Measurements from ENCODE around the gene ARPC5L. TPM values are rescaled to one million over a fixed set of nuclear protein-coding genes. Genes with fewer than 3 reads are reported as not detected.

ARPC5L gene
- total RNA-seq, 1 experiment from 2014 or later: 50.0 TPM

DNA sequence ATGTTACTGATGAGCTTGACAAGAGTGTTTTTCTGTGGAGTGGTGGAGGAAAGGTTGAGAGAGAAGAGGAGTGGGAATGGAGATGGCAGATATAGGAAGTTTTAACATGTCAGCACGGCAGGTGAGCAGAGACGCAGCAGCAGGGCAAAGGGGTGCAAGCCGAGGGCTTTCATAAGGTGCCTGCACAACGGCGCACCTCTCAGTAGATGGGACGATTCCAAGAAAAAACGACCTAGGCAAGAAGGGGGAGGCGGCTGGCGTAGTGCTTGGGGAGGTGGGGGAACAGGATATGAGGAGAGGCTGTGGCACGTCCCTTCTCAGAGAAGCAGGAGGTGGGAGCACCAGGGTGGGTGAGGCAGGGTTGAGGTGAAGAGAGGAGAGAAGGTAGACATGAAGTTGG lies 24.5 kb downstream of the ARPC5L start:
- ChIA-PET RAD21 (ENCODE audit: low non-redundant PET in 1 of 2, low total read pairs in 2 of 2, uncharacterized antibody in 2 of 2, unreplicated experiment in 2 of 2) (no interaction called here), CTCF (no interaction called here), POLR2A (no interaction called here)
- H3K4me2 ChIP-seq (ENCODE audit: low read length): no peak overlapping the region
- H4K20me1 ChIP-seq (ENCODE audit: insufficient read depth): no peaks in the 10 kb centered on the region
- BruUV-seq (replicated peaks): no TSS peak
- no peak overlapping the region for H2AFZ ChIP-seq (ENCODE audit: low read depth, low read length, poor library complexity, severe bottlenecking)
- no peaks in the 10 kb centered on the region for H3K9me3 ChIP-seq (ENCODE audit: control insufficient read depth in 1 of 2, insufficient read depth in 1 of 2, low read depth in 1 of 2, low read length in 2 of 2)
- no peak for TF ChIP-seq CBX3 (IDR thresholded peaks at IDR 0.05; ENCODE audit: low read depth)
- TF ChIP-seq, protein P1, sequence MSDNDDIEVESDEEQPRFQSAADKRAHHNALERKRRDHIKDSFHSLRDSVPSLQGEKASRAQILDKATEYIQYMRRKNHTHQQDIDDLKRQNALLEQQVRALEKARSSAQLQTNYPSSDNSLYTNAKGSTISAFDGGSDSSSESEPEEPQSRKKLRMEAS (IDR thresholded peaks at IDR 0.05): no peak
- DNase-seq (ENCODE audit: low read depth, low spot score) (no peak), ATAC-seq (no peak)
- H3K27me3 ChIP-seq (ENCODE audit: insufficient read depth, low read length): no peaks in the 10 kb centered on the region
- H3K4me3 ChIP-seq (replicated peaks in 1 of 2; ENCODE audit: low read depth in 1 of 2, low read length in 2 of 2): no peak overlapping the region
- no peaks in the 10 kb centered on the region for H3K79me2 ChIP-seq (ENCODE audit: insufficient read depth, low read length)
- no peak overlapping the region for H3K9ac ChIP-seq (ENCODE audit: low read length)
- no peaks in the 10 kb centered on the region for H3K9me2 ChIP-seq (ENCODE audit: insufficient read depth)
- H3K27ac ChIP-seq (ENCODE audit: low read depth, low read length): no peak overlapping the region
- no peaks in the 10 kb centered on the region for H3K4me1 ChIP-seq (ENCODE audit: control insufficient read depth in 1 of 2, insufficient read depth in 2 of 2, low read length in 2 of 2)
- peaks cover 0 to 2% of the 10 kb centered on the region in 2 experiments for H3K36me3 ChIP-seq (ENCODE audit: control insufficient read depth in 1 of 2, insufficient read depth in 2 of 2, low read length in 2 of 2)
- intact Hi-C loops (cut with micrococcal nuclease): no loop called here

DNA sequence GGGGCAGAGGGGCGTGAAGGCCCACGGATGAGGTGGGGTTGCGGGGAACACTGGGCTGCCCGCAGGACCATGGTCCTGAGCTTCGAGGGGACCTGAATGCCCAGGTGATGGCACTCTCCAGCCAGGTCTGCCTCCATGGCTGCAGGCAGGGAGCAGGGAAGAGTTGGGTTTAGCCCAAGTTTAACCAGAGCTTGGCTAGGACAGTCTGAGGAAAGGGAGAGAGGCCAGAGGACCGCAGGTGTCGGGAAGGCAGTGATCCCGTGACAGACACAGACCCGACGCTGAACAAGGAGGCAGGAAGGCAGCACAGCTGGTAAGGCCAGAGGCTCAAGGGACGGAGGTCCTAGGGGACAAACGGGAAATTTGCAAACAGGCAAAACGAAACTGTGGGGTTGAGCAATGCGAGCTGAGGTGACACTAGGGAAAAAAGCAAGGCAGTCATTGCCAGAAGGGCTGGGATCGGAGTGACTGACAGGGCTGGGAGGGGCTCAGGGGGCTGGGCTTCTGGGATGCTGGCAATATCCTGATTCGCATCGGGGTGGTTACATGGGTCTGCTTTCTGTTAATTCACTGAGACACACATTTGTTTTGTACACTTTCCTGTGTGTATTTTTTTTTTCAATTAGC lies 25.0 kb downstream of the ARPC5L start:
- ChIA-PET CTCF (no interaction called here), POLR2A (no interaction called here), RAD21 (ENCODE audit: low non-redundant PET in 1 of 2, low total read pairs in 2 of 2, uncharacterized antibody in 2 of 2, unreplicated experiment in 2 of 2) (no interaction called here)
- no peak for DNase-seq (ENCODE audit: low read depth, low spot score)
- H3K4me1 ChIP-seq (ENCODE audit: control insufficient read depth in 1 of 2, insufficient read depth in 2 of 2, low read length in 2 of 2): no peaks in the 10 kb centered on the region
- ATAC-seq: no peak
- H3K27me3 ChIP-seq (ENCODE audit: insufficient read depth, low read length): no peaks in the 10 kb centered on the region
- no peaks in the 10 kb centered on the region for H3K9me3 ChIP-seq (ENCODE audit: control insufficient read depth in 1 of 2, insufficient read depth in 1 of 2, low read depth in 1 of 2, low read length in 2 of 2)
- H4K20me1 ChIP-seq (ENCODE audit: insufficient read depth): no peaks in the 10 kb centered on the region
- H3K4me3 ChIP-seq (replicated peaks in 1 of 2; ENCODE audit: low read depth in 1 of 2, low read length in 2 of 2): no peak overlapping the region
- no peak overlapping the region for H3K27ac ChIP-seq (ENCODE audit: low read depth, low read length)
- no peak overlapping the region for H3K4me2 ChIP-seq (ENCODE audit: low read length)
- H3K79me2 ChIP-seq (ENCODE audit: insufficient read depth, low read length): no peaks in the 10 kb centered on the region
- BruUV-seq (replicated peaks): no TSS peak
- no peaks in the 10 kb centered on the region for H3K9me2 ChIP-seq (ENCODE audit: insufficient read depth)
- peaks cover 0 to 2% of the 10 kb centered on the region in 2 experiments for H3K36me3 ChIP-seq (ENCODE audit: control insufficient read depth in 1 of 2, insufficient read depth in 2 of 2, low read length in 2 of 2)
- no peak overlapping the region for H3K9ac ChIP-seq (ENCODE audit: low read length)
- no peak overlapping the region for H2AFZ ChIP-seq (ENCODE audit: low read depth, low read length, poor library complexity, severe bottlenecking)
- intact Hi-C loops (cut with micrococcal nuclease): no loop called here
- TF ChIP-seq TCF7L2 (IDR thresholded peaks at IDR 0.05; ENCODE audit: borderline replicate concordance, extremely low read depth, insufficient read depth, insufficient read length): no peak
- TF ChIP-seq SP1 (IDR thresholded peaks at IDR 0.05; ENCODE audit: low read depth): no peak
- TF ChIP-seq, protein P2, sequence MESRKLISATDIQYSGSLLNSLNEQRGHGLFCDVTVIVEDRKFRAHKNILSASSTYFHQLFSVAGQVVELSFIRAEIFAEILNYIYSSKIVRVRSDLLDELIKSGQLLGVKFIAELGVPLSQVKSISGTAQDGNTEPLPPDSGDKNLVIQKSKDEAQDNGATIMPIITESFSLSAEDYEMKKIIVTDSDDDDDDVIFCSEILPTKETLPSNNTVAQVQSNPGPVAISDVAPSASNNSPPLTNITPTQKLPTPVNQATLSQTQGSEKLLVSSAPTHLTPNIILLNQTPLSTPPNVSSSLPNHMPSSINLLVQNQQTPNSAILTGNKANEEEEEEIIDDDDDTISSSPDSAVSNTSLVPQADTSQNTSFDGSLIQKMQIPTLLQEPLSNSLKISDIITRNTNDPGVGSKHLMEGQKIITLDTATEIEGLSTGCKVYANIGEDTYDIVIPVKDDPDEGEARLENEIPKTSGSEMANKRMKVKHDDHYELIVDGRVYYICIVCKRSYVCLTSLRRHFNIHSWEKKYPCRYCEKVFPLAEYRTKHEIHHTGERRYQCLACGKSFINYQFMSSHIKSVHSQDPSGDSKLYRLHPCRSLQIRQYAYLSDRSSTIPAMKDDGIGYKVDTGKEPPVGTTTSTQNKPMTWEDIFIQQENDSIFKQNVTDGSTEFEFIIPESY (IDR thresholded peaks at IDR 0.05; ENCODE audit: extremely low read depth, insufficient replicate concordance, low read length): no peak
- TF ChIP-seq CBX3 (IDR thresholded peaks at IDR 0.05; ENCODE audit: low read depth): no peak
- no peak for TF ChIP-seq EGR1 (IDR thresholded peaks at IDR 0.05; ENCODE audit: low read depth)
- no peak for TF ChIP-seq YY1 (IDR thresholded peaks at IDR 0.05; ENCODE audit: extremely low read depth, insufficient replicate concordance, low read depth, low read length)
- TF ChIP-seq RAD21 (IDR thresholded peaks at IDR 0.05; ENCODE audit: low read depth): no peak
- TF ChIP-seq SRF (IDR thresholded peaks at IDR 0.05; ENCODE audit: low read depth): no peak
- no peak for TF ChIP-seq FOSL1 (IDR thresholded peaks at IDR 0.05; ENCODE audit: low read depth)
- TF ChIP-seq POLR2A (IDR thresholded peaks at IDR 0.05; ENCODE audit: borderline replicate concordance, extremely low read depth, insufficient read depth, insufficient read length): no peak
- TF ChIP-seq, protein P3, sequence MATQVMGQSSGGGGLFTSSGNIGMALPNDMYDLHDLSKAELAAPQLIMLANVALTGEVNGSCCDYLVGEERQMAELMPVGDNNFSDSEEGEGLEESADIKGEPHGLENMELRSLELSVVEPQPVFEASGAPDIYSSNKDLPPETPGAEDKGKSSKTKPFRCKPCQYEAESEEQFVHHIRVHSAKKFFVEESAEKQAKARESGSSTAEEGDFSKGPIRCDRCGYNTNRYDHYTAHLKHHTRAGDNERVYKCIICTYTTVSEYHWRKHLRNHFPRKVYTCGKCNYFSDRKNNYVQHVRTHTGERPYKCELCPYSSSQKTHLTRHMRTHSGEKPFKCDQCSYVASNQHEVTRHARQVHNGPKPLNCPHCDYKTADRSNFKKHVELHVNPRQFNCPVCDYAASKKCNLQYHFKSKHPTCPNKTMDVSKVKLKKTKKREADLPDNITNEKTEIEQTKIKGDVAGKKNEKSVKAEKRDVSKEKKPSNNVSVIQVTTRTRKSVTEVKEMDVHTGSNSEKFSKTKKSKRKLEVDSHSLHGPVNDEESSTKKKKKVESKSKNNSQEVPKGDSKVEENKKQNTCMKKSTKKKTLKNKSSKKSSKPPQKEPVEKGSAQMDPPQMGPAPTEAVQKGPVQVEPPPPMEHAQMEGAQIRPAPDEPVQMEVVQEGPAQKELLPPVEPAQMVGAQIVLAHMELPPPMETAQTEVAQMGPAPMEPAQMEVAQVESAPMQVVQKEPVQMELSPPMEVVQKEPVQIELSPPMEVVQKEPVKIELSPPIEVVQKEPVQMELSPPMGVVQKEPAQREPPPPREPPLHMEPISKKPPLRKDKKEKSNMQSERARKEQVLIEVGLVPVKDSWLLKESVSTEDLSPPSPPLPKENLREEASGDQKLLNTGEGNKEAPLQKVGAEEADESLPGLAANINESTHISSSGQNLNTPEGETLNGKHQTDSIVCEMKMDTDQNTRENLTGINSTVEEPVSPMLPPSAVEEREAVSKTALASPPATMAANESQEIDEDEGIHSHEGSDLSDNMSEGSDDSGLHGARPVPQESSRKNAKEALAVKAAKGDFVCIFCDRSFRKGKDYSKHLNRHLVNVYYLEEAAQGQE (IDR thresholded peaks at IDR 0.05; ENCODE audit: low read depth): no peak
- TF ChIP-seq ELF1 (IDR thresholded peaks at IDR 0.05; ENCODE audit: borderline replicate concordance, low read depth): no peak
- TF ChIP-seq ZNF274 (IDR thresholded peaks at IDR 0.05; ENCODE audit: low read depth, low read length): no peak

All from HCT116 (cell line).